Nephron (organoid): ENCODE results near the gene AURKB.
"Not testable (repeated sequence)": the region's sequence is repeated elsewhere in the genome, so short reads cannot be mapped to it uniquely, and the experiment has no call there.

Experiments used
- H3K27ac Mint-ChIP-seq, 3 experiments: 2 replicates each; pipeline ENCODE4 v1.8.0; 2020; ENCODE audit warnings: mixed read lengths in 3 of 3, mild to moderate bottlenecking in 2 of 3, moderate library complexity in 1 of 3
- H3K27me3 Mint-ChIP-seq: 2 replicates; pipeline ENCODE4 v1.8.0; 2021; ENCODE audit warnings: low read depth, mild to moderate bottlenecking, moderate library complexity, mixed read lengths
- H3K36me3 Mint-ChIP-seq: 2 replicates; pipeline ENCODE4 v1.8.0; 2020; ENCODE audit warnings: low read depth, mixed read lengths
- H3K4me1 Mint-ChIP-seq: 2 replicates; pipeline ENCODE4 v1.8.0; 2020; ENCODE audit warnings: mixed read lengths
- H3K4me3 Mint-ChIP-seq, 3 experiments: 2 replicates each; pipeline ENCODE4 v1.8.0; 2020; ENCODE audit warnings: mild to moderate bottlenecking in 3 of 3, mixed read lengths in 3 of 3, moderate library complexity in 2 of 3
- H3K9me3 Mint-ChIP-seq: 2 replicates; pipeline ENCODE4 v1.8.0; 2020; ENCODE audit warnings: mixed read lengths
- TF ChIP-seq, protein P1 (sequence below), 3 experiments: fragments of 200-600 bp; sonication (generic); IDR thresholded peaks; one replicate each; pipeline ENCODE4 v1.5.0; 2021; ENCODE audit warnings: antibody characterized with exemption in 3 of 3; ENCODE audit not compliant: unreplicated experiment in 3 of 3

AURKB gene

GRCh38 chr17:8253801-8254200, 43.4 kb upstream of the AURKB start:
- Mint-ChIP-seq H3K9me3 (no peaks in the 10 kb centered on the region), H3K27me3 (no peaks in the 10 kb centered on the region), H3K4me3 (no peak overlapping the region), H3K27ac (no peak overlapping the region), H3K4me1 (peaks cover 16% of the 10 kb centered on the region), H3K36me3 (peaks cover 31% of the 10 kb centered on the region)
- TF ChIP-seq, protein P1, sequence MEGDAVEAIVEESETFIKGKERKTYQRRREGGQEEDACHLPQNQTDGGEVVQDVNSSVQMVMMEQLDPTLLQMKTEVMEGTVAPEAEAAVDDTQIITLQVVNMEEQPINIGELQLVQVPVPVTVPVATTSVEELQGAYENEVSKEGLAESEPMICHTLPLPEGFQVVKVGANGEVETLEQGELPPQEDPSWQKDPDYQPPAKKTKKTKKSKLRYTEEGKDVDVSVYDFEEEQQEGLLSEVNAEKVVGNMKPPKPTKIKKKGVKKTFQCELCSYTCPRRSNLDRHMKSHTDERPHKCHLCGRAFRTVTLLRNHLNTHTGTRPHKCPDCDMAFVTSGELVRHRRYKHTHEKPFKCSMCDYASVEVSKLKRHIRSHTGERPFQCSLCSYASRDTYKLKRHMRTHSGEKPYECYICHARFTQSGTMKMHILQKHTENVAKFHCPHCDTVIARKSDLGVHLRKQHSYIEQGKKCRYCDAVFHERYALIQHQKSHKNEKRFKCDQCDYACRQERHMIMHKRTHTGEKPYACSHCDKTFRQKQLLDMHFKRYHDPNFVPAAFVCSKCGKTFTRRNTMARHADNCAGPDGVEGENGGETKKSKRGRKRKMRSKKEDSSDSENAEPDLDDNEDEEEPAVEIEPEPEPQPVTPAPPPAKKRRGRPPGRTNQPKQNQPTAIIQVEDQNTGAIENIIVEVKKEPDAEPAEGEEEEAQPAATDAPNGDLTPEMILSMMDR (IDR thresholded peaks at IDR 0.05; ENCODE audit: unreplicated experiment in 3 of 3) = peak in 2 of 3 experiments; percentile 8

GRCh38 chr17:8251411-8251810, 41.0 kb upstream of the AURKB start:
- H3K27me3 Mint-ChIP-seq, H3K9me3 Mint-ChIP-seq, H3K27ac Mint-ChIP-seq, H3K4me3 Mint-ChIP-seq: not testable (repeated sequence)
- Mint-ChIP-seq H3K4me1 (peaks cover 19% of the 10 kb centered on the region), H3K36me3 (peaks cover 20% of the 10 kb centered on the region)

- Mint-ChIP-seq H3K27ac (peak overlapping the region; percentile 87 to 99 (median 99)), H3K36me3 (peaks cover 12% of the 10 kb centered on the region), H3K4me3 (peak overlapping the region; percentile 94 to 100 (median 96)), H3K9me3 (no peaks in the 10 kb centered on the region), H3K27me3 (no peaks in the 10 kb centered on the region), H3K4me1 (peaks cover 19% of the 10 kb centered on the region)
- TF ChIP-seq, protein P1 (IDR thresholded peaks at IDR 0.05; ENCODE audit: unreplicated experiment in 3 of 3) = no peak
These were observed 39.5 kb upstream of the AURKB start for GRCh38 chr17:8249621-8250500.

GRCh38 chr17:8248751-8249607, 38.6 kb upstream of the AURKB start, which contains the start of gene PFAS:
TSS of gene PFAS (plus strand) at chr17:8249289. CDS start at chr17:8253938, 4,649 bp downstream.
- TF ChIP-seq, protein P1 (IDR thresholded peaks at IDR 0.05; ENCODE audit: unreplicated experiment in 3 of 3) = no peak
- H3K36me3 Mint-ChIP-seq = peaks cover 8% of the 10 kb centered on the region
- peak within 1 kb of the TSS; percentile 87 to 99 (median 99) for H3K27ac Mint-ChIP-seq
- peak within 1 kb of the TSS; percentile 94 to 100 (median 96) for H3K4me3 Mint-ChIP-seq
- H3K27me3 Mint-ChIP-seq = no peaks in the 10 kb centered on the region
- peaks cover 19% of the 10 kb centered on the region for H3K4me1 Mint-ChIP-seq
- H3K9me3 Mint-ChIP-seq = no peaks in the 10 kb centered on the region

GRCh38 chr17:8244768-8245167, 34.4 kb upstream of the AURKB start:
- no peak overlapping the region for H3K4me3 Mint-ChIP-seq
- no peaks in the 10 kb centered on the region for H3K27me3 Mint-ChIP-seq
- TF ChIP-seq, protein P1 (IDR thresholded peaks at IDR 0.05; ENCODE audit: unreplicated experiment in 3 of 3) = no peak
- no peak overlapping the region for H3K27ac Mint-ChIP-seq
- peaks cover 10% of the 10 kb centered on the region for H3K4me1 Mint-ChIP-seq
- peaks cover 12% of the 10 kb centered on the region for H3K36me3 Mint-ChIP-seq
- H3K9me3 Mint-ChIP-seq = no peaks in the 10 kb centered on the region

GRCh38 chr17:8243827-8244226, 33.5 kb upstream of the AURKB start:
- H3K9me3 Mint-ChIP-seq = no peaks in the 10 kb centered on the region
- H3K4me3 Mint-ChIP-seq = peak overlapping the region in 1 of 3 experiments; percentile 5
- no peaks in the 10 kb centered on the region for H3K27me3 Mint-ChIP-seq
- TF ChIP-seq, protein P1 (IDR thresholded peaks at IDR 0.05; ENCODE audit: unreplicated experiment in 3 of 3) = no peak
- H3K27ac Mint-ChIP-seq = no peak overlapping the region
- peaks cover 15% of the 10 kb centered on the region for H3K36me3 Mint-ChIP-seq
- peaks cover 3% of the 10 kb centered on the region for H3K4me1 Mint-ChIP-seq
